ENCODE measurements around the gene RAMP1. TPM values are rescaled to one million over a fixed set of nuclear protein-coding genes. Genes with fewer than 3 reads are reported as not detected.

RAMP1 gene
- total and polyA plus RNA-seq, 2 donors (not counting 1 experiment from before 2014, with no cell fraction given) = 15.7 TPM; not detected in 1

DNA sequence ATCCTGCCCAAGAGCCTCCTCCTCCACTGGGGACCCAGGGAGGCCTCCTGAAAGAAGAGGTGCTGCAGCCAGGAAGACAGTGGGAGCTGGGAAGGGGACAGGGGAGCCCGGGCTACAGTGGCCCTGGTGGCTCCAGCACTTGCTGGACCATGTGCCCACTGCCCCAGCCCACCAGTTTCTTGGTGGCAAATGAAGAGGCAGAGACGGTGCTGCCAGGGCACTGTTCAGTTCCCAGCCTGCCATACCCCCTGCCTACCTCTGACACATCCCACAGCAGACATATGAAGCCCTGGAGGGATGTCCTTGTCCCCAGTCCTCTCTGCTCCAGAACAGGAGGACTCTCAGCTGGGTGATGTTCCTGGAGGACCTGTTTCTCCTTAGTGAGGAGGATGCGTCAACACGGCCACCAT, 3.7 kb downstream of the RAMP1 start:
- H2AFZ ChIP-seq (ENCODE audit: insufficient read depth, low read depth, low read length, poor library complexity, severe bottlenecking) = no peak overlapping the region
- Mint-ChIP-seq H3K4me3 (no peak overlapping the region), H3K4me1 (peaks cover 17% of the 10 kb centered on the region), H3K9me3 (ENCODE audit: insufficient read depth) (no peaks in the 10 kb centered on the region), H3K27ac (no peak overlapping the region), H3K27me3 (peaks cover 47% of the 10 kb centered on the region)
- no peak for DNase-seq
- WGBS (ENCODE audit: insufficient coverage) = 86% methylated on average over 4 of the region's 4 CpGs
- peaks cover 0 to 32% (median 9%) of the 10 kb centered on the region in 4 experiments for H3K27me3 ChIP-seq (replicated peaks in 1 of 4; ENCODE audit: control extremely low read depth in 1 of 4, control insufficient read depth in 3 of 4, insufficient read depth in 4 of 4, low read length in 3 of 4)
- no peaks in the 10 kb centered on the region for H3K9me3 ChIP-seq (ENCODE audit: control extremely low read depth in 1 of 3, control insufficient read depth in 2 of 3, insufficient read depth in 1 of 3, low read length in 2 of 3)
- no peak overlapping the region for H3K27ac ChIP-seq (ENCODE audit: low read length in 2 of 2)
- ChIA-PET POLR2A (no interaction called here), CTCF (no interaction called here)
- H3K79me2 ChIP-seq (ENCODE audit: control insufficient read depth, insufficient read depth, low read length) = no peaks in the 10 kb centered on the region
- no peaks in the 10 kb centered on the region for H3K36me3 ChIP-seq (replicated peaks in 1 of 2; ENCODE audit: control extremely low read depth in 1 of 2, control insufficient read depth in 1 of 2, extremely low read depth in 1 of 2, insufficient read depth in 2 of 2, low read length in 1 of 2)
- intact Hi-C loops (cut with micrococcal nuclease) = no loop called here
- TF ChIP-seq, protein P1, sequence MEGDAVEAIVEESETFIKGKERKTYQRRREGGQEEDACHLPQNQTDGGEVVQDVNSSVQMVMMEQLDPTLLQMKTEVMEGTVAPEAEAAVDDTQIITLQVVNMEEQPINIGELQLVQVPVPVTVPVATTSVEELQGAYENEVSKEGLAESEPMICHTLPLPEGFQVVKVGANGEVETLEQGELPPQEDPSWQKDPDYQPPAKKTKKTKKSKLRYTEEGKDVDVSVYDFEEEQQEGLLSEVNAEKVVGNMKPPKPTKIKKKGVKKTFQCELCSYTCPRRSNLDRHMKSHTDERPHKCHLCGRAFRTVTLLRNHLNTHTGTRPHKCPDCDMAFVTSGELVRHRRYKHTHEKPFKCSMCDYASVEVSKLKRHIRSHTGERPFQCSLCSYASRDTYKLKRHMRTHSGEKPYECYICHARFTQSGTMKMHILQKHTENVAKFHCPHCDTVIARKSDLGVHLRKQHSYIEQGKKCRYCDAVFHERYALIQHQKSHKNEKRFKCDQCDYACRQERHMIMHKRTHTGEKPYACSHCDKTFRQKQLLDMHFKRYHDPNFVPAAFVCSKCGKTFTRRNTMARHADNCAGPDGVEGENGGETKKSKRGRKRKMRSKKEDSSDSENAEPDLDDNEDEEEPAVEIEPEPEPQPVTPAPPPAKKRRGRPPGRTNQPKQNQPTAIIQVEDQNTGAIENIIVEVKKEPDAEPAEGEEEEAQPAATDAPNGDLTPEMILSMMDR (IDR thresholded peaks at IDR 0.05) = no peak
- no peak for TF ChIP-seq EZH2 (IDR thresholded peaks at IDR 0.05; ENCODE audit: borderline replicate concordance, insufficient read depth, low read depth, low read length, poor library complexity, severe bottlenecking)
- H4K20me1 ChIP-seq (ENCODE audit: control insufficient read depth, insufficient read depth, low read length, poor library complexity, severe bottlenecking) = no peaks in the 10 kb centered on the region
- no peaks in the 10 kb centered on the region for H3K4me1 ChIP-seq (ENCODE audit: control insufficient read depth in 2 of 2, insufficient read depth in 2 of 2, low read length in 2 of 2)
- no peak for ATAC-seq (ENCODE audit: low read depth)
- H3K9ac ChIP-seq (ENCODE audit: low read length) = no peak overlapping the region
- no peak overlapping the region for H3K4me3 ChIP-seq (ENCODE audit: control extremely low read depth in 1 of 5, extremely low read depth in 1 of 5, insufficient read depth in 1 of 5, low read depth in 2 of 5, low read length in 4 of 5)
- H3K4me2 ChIP-seq (replicated peaks; ENCODE audit: low read depth, low read length, poor library complexity, severe bottlenecking) = no peak overlapping the region

DNA sequence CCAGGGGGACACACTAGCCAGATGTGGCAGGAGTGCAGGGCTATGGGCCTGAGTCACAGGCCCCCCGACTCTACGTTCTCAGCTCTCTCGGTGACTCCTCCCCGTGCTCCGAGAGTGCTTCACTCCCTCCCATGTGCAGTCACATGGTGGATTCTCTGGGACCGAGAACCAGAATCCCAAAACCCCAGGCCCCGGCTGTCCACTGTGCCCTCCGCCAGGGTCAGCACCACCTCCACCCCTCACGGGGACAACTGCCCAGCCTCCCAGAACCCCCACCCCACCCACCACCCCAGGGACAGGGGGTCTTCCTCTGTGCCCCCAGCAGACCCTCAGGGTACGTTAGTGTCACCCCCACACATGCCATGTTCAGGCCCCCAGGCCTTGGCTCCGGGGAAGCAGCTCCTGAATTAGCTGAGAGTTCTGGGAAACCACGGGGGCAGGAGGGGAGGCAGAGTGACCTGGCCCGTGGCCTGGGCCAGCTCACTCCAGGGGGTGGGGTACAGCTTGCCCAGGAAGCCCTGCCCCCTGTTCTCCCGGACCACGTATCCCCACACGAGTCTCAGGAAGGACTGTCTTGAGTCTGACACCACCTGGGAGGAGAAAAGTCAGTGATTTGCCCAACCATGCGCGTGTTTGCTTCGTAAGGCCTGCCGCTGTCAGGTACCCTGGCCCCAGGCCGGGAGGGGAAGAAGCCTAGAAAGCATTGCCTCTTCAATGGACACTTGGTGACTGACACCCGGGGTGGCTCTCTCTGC, 4.4 kb downstream of the RAMP1 start:
- WGBS (ENCODE audit: insufficient coverage) = 94% methylated on average over 22 of the region's 22 CpGs
- Histone ChIP-seq H2AFZ (ENCODE audit: insufficient read depth, low read depth, low read length, poor library complexity, severe bottlenecking) (no peak overlapping the region), H3K4me1 (ENCODE audit: control insufficient read depth in 2 of 2, insufficient read depth in 2 of 2, low read length in 2 of 2) (no peaks in the 10 kb centered on the region), H4K20me1 (ENCODE audit: control insufficient read depth, insufficient read depth, low read length, poor library complexity, severe bottlenecking) (no peaks in the 10 kb centered on the region), H3K27me3 (replicated peaks in 1 of 4; ENCODE audit: control extremely low read depth in 1 of 4, control insufficient read depth in 3 of 4, insufficient read depth in 4 of 4, low read length in 3 of 4) (peaks cover 0 to 25% (median 7%) of the 10 kb centered on the region in 4 experiments), H3K9ac (ENCODE audit: low read length) (no peak overlapping the region), H3K36me3 (replicated peaks in 1 of 2; ENCODE audit: control extremely low read depth in 1 of 2, control insufficient read depth in 1 of 2, extremely low read depth in 1 of 2, insufficient read depth in 2 of 2, low read length in 1 of 2) (no peaks in the 10 kb centered on the region), H3K4me3 (ENCODE audit: control extremely low read depth in 1 of 5, extremely low read depth in 1 of 5, insufficient read depth in 1 of 5, low read depth in 2 of 5, low read length in 4 of 5) (no peak overlapping the region), H3K9me3 (ENCODE audit: control extremely low read depth in 1 of 3, control insufficient read depth in 2 of 3, insufficient read depth in 1 of 3, low read length in 2 of 3) (no peaks in the 10 kb centered on the region), H3K27ac (ENCODE audit: low read length in 2 of 2) (no peak overlapping the region), H3K79me2 (ENCODE audit: control insufficient read depth, insufficient read depth, low read length) (no peaks in the 10 kb centered on the region), H3K4me2 (replicated peaks; ENCODE audit: low read depth, low read length, poor library complexity, severe bottlenecking) (no peak overlapping the region)
- Mint-ChIP-seq H3K4me1 (peaks cover 13% of the 10 kb centered on the region), H3K9me3 (ENCODE audit: insufficient read depth) (no peaks in the 10 kb centered on the region), H3K27ac (no peak overlapping the region), H3K4me3 (no peak overlapping the region), H3K27me3 (peaks cover 47% of the 10 kb centered on the region)
- ChIA-PET CTCF (no interaction called here), POLR2A (no interaction called here)
- no peak for TF ChIP-seq EZH2 (IDR thresholded peaks at IDR 0.05; ENCODE audit: borderline replicate concordance, insufficient read depth, low read depth, low read length, poor library complexity, severe bottlenecking)
- TF ChIP-seq, protein P1 (IDR thresholded peaks at IDR 0.05) = no peak
- intact Hi-C loops (cut with micrococcal nuclease) = no loop called here
- no peak for DNase-seq
- no peak for ATAC-seq (ENCODE audit: low read depth)

All from B cell (primary cell).